Right lobe of liver (tissue), 6 donors: ENCODE data around the gene TANGO2. TPM values are rescaled to one million over a fixed set of nuclear protein-coding genes. Genes with fewer than 3 reads are reported as not detected.

ENCODE experiments used
- ATAC-seq, 4 donors: fragments of 200-7000 bp; cut with Tn5 transposase; one replicate each; pipeline ENCODE4 v1.9.1; 2020; ENCODE audit warnings: mild to moderate bottlenecking in 4 of 4, moderate library complexity in 4 of 4
- DNase-seq, 3 donors: peaks; one replicate each; pipeline ENCODE4 v3.0.0-alpha.2; 2020
- H3K27ac ChIP-seq, 3 donors: fragments of 200-600 bp; one replicate each; pipeline ENCODE4 v1.8.0; 2022
- H3K27me3 ChIP-seq, 2 donors: fragments of 200-600 bp; one replicate each; pipeline ENCODE4 v1.8.0; 2022
- H3K36me3 ChIP-seq, 4 donors: fragments of 200-600 bp; sonication (generic) in 1 of 4; one replicate each; pipeline versions ENCODE4 v1.5.1 to v1.8.0; 2017 to 2022; ENCODE audit warnings: control low read depth in 1 of 4
- H3K4me1 ChIP-seq, 4 donors: fragments of 200-600 bp; sonication (generic) in 1 of 4; one replicate each; pipeline versions ENCODE4 v1.5.1 to v1.8.0; 2017 to 2022; ENCODE audit warnings: control low read depth in 1 of 4
- H3K4me3 ChIP-seq, 3 donors: fragments of 200-600 bp; one replicate each; pipeline ENCODE4 v1.8.0; 2022
- H3K9me3 ChIP-seq, 4 donors: fragments of 200-600 bp; sonication (generic) in 1 of 4; one replicate each; pipeline versions ENCODE4 v1.5.1 to v1.8.0; 2017 to 2022; ENCODE audit warnings: control low read depth in 1 of 4
- POLR2A ChIP-seq: fragments of 450-650 bp; IDR thresholded peaks from one replicate; pipeline ENCODE4 v1.6.1; 2017; ENCODE audit warnings: antibody characterized with exemption, mild to moderate bottlenecking
- WGBS: methylation state at CpG from one replicate; pipeline ENCODE4 v1.1.6; 2018; ENCODE audit warnings: low coverage, low lambda C conversion rate; ENCODE audit not compliant: insufficient coverage; ENCODE audit errors: missing lambda C conversion rate; 5-methylcytosine and 5-hydroxymethylcytosine counted together
- intact Hi-C, 2 donors: fragments of 100-400 bp; cut with DNase I; formaldehyde crosslinking; loops; one replicate each; pipeline versions ENCODE4 v1.11.2 to v1.14.1; 2022
- total RNA-seq, 6 experiments: library from RNA; depleted of rRNA in 2 of 6; stranded (reverse); fragments of >200 nt in 2 of 6; fragmentation: NEBNext Ultra II Directional in 3 of 6; extraction: Animal tissue kit (Norgen Biotek cat#: 25700) in 3 of 6; gene quantifications; one replicate each; pipeline versions ENCODE4 v1.1.0 to v1.2.4, GENCODE V29; 2016 to 2023
- TF ChIP-seq, protein P1 (sequence below), 4 donors: fragments of 200-600 bp in 3 of 4; fragments of 450-650 bp in 1 of 4; IDR thresholded peaks; one replicate each; pipeline versions ENCODE4 v1.5.1 to v1.8.0; 2016 to 2022; ENCODE audit warnings: antibody characterized with exemption in 4 of 4, mild to moderate bottlenecking in 2 of 4
- donor health status: DM: no; HTN: yes; CAD: no.
- donor health status: DM: no; HTN: no; CAD: no.
- donor health status: DM: no; HTN: no; CAD: no.
- donor health status: DM: no; HTN: yes; CAD: no.
- donor health status: DM: no; HTN: yes; CAD: no.

The TANGO2 gene
- total RNA-seq, 6 experiments from 2014 or later, result 11.0 to 27.0 (median 15.5) TPM

DNA sequence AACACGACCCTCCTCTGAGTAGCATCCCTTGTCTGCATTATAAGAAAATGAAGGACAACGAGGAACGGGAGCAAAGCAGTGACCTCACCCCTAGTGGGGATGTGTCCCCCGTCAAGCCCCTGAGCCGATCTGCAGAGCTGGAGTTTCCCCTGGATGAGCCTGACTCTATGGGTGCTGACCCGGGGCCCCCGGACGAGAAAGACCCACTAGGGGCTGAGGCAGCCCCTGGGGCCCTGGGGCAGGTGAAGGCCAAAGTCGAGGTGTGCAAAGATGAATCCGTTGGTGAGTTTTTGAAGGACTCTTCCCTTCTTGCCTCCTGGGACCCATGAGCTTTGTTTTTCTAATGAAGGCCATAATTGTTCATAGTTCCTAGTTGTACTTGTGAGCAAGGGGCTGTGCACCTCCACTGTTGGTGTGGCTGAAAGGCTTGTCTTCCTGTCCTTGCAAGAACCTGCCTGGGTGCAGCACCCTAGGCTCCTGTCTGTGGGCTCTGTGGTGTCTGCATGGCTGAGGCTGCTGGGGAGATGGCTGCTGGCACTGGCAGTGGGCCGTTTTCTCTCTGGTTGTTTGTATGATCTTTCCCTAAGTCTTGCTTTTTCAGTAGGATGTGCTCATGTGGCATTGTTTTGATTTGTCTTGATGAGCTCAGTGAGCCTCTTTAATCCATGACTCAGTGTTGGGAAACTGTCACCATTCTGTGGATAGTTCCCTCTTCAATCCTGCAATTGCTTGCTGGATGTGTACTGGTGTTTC is 69.2 kb downstream of the TANGO2 start:
- ATAC-seq (no peak), DNase-seq (no peak)
- no peaks in the 10 kb centered on the region for H3K9me3 ChIP-seq
- H3K36me3 ChIP-seq, result peaks cover 9 to 78% (median 39%) of the 10 kb centered on the region in 4 donors
- TF ChIP-seq POLR2A, result no peak
- TF ChIP-seq, protein P1, sequence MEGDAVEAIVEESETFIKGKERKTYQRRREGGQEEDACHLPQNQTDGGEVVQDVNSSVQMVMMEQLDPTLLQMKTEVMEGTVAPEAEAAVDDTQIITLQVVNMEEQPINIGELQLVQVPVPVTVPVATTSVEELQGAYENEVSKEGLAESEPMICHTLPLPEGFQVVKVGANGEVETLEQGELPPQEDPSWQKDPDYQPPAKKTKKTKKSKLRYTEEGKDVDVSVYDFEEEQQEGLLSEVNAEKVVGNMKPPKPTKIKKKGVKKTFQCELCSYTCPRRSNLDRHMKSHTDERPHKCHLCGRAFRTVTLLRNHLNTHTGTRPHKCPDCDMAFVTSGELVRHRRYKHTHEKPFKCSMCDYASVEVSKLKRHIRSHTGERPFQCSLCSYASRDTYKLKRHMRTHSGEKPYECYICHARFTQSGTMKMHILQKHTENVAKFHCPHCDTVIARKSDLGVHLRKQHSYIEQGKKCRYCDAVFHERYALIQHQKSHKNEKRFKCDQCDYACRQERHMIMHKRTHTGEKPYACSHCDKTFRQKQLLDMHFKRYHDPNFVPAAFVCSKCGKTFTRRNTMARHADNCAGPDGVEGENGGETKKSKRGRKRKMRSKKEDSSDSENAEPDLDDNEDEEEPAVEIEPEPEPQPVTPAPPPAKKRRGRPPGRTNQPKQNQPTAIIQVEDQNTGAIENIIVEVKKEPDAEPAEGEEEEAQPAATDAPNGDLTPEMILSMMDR (IDR thresholded peaks at IDR 0.05), result no peak
- peaks cover 0 to 31% (median 15%) of the 10 kb centered on the region in 4 donors for H3K4me1 ChIP-seq
- no peak overlapping the region for H3K4me3 ChIP-seq
- intact Hi-C loops, result loop anchor here in 1 of 2 donors (10.0 kb wide), 1 partner anchor 125 kb away; no protein-coding TSS in a partner anchor
- H3K27ac ChIP-seq, result no peak overlapping the region
- no peaks in the 10 kb centered on the region for H3K27me3 ChIP-seq
- 94% methylated on average over 6 of the region's 11 CpGs for WGBS

DNA sequence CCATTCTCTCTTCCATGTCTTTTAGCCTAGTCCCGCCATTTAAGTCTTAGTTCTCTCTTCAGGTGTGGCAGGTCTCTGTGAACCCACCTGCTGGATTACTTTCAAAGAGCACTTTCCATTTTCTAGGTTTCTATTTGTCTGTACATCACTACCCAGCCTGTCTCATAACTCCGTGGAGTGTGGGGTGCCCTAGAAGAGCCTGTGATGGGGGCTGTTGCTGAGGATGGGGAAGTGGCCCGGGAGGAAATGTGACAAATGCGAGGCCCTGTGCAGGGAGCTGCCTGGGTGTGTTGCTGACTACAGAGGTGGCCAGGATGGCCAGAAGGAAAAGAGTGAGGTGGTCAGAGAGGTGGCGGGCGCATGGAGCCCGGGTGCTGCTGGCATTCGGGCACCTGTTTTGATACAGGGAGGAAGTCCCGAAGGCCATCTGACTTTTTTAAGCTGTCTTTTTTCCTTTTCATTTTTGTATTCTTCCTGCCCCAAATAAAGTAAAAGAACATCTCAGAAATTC is 69.9 kb downstream of the TANGO2 start:
- intact Hi-C loops, result loop anchor here in 1 of 2 donors (10.0 kb wide), 1 partner anchor 126 kb away; no protein-coding TSS in a partner anchor
- 87% methylated on average over 7 of the region's 9 CpGs for WGBS
- no peak overlapping the region for H3K4me3 ChIP-seq
- H3K9me3 ChIP-seq, result no peaks in the 10 kb centered on the region
- ATAC-seq, result no peak
- H3K27me3 ChIP-seq, result no peaks in the 10 kb centered on the region
- no peak overlapping the region for H3K27ac ChIP-seq
- no peak for DNase-seq
- H3K4me1 ChIP-seq, result peaks cover 0 to 26% (median 12%) of the 10 kb centered on the region in 4 donors
- TF ChIP-seq POLR2A, result no peak
- TF ChIP-seq, protein P1 (IDR thresholded peaks at IDR 0.05), result no peak
- peaks cover 9 to 81% (median 39%) of the 10 kb centered on the region in 4 donors for H3K36me3 ChIP-seq

DNA sequence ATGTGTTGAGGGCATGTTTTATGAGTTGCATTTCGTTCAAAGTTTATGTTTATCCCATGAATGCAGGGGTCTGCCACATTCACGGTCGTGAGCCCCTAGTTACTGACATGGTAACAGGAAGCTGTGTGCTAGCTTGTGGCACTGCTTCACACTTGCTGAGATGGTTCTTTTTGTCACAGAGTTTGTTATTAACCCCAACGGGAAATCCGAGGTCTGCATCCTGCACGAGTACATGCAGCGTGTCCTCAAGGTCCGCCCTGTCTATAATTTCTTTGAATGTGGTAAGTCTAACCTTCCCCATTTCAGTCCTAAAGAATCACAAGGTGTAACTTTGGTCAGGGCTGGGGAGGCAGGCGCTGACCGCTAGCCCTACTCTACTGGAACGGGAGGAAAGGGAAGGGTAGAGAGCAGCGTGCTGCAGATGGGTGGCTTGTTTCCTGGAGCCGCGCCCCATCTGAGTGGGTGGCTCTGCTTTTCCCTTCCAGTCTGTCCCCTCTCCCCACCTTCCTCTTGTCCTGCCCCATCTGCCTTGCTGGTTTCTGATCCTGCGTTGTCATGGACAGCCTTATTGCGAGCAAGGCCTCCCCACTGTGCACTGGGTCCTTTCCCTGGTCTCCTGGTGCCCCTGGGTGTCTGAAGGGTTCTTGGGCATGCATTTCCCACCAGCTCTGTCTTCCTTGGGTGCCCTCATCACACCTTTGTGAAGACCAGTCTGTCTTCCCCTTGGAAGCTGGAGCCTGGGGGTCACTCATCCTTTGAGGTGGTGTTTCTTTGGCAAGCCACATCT is 71.0 kb downstream of the TANGO2 start:
- ATAC-seq, result no peak

DNA sequence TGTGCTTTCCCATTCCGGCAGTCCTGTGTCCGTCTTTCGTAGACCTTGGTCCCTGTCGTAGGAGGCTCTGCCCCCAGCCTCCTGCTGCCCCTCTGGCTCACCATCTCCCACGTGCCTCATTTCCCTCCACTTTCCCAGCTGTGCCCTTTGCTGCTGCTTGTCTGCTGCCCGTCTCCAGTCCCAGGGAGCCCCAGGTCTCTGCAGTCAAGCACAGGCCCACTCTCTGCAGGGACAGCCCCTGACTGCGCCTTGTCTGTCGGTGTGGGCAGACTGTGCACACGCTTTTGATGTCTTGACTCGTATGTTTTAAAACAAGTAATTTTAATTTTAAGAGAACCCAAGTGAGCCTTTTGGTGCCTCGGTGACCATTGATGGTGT is 71.6 kb downstream of the TANGO2 start:
- Histone ChIP-seq H3K9me3 (no peaks in the 10 kb centered on the region), H3K36me3 (peaks cover 9 to 73% (median 31%) of the 10 kb centered on the region in 4 donors), H3K4me3 (no peak overlapping the region), H3K27ac (peak overlapping the region in 2 of 3 donors; percentile 54 to 89), H3K27me3 (no peaks in the 10 kb centered on the region), H3K4me1 (peaks cover 0 to 26% (median 12%) of the 10 kb centered on the region in 4 donors)
- ATAC-seq (no peak), DNase-seq (no peak)
- TF ChIP-seq POLR2A, result no peak
- TF ChIP-seq, protein P1 (IDR thresholded peaks at IDR 0.05), result no peak
- intact Hi-C loops, result loop anchor here in 1 of 2 donors (10.0 kb wide), 1 partner anchor 128 kb away; no protein-coding TSS in a partner anchor
- WGBS, result 89% methylated on average over 10 of the region's 11 CpGs

More for the DNA sequence above, 71.0 kb downstream of the TANGO2 start:
- Histone ChIP-seq H3K9me3 (no peaks in the 10 kb centered on the region), H3K36me3 (peaks cover 9 to 75% (median 34%) of the 10 kb centered on the region in 4 donors), H3K4me1 (peaks cover 0 to 26% (median 12%) of the 10 kb centered on the region in 4 donors), H3K4me3 (no peak overlapping the region), H3K27me3 (no peaks in the 10 kb centered on the region), H3K27ac (peak overlapping the region in 1 of 3 donors; percentile 54)
- TF ChIP-seq, protein P1 (IDR thresholded peaks at IDR 0.05), result no peak
- TF ChIP-seq POLR2A, result no peak
- DNase-seq, result no peak
- intact Hi-C loops, result loop anchor here in 1 of 2 donors (10.0 kb wide), 1 partner anchor 127 kb away; no protein-coding TSS in a partner anchor
- WGBS, result 82% methylated on average over 12 of the region's 16 CpGs
